ENCODE data around the gene NPVF.

Gene NPVF

DNA sequence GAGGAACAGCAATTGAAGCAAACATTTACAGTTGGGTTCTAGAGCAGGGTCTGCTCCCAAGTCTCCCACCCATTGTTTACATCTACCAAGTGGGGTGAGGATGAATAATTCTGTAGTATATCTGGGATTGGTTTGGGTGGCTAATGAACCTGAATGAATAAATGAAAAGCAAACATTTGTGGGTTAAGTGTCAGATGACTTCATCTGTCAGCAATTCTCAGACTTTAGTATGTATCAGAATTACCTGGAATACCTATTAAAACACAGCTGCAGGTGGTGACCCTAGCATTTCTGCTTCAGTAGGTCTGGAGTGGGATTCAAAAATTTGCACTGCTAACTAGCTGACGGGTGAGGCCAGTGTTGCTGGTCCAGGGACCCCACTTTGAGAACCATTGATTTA, 18.0 kb upstream of the NPVF start:
- H3K9me3 Mint-ChIP-seq = no peaks in the 10 kb centered on the region
- no peaks in the 10 kb centered on the region for H3K4me1 Mint-ChIP-seq
- CTCF ChIA-PET = interaction anchor here (1.0 to 1.5 kb wide), 2 partner anchors 12 to 29 kb away, joined by 3 read pairs; no protein-coding TSS in a partner anchor
- no peaks in the 10 kb centered on the region for H3K27me3 Mint-ChIP-seq
- H3K4me3 Mint-ChIP-seq = no peak overlapping the region
- H3K36me3 Mint-ChIP-seq = no peaks in the 10 kb centered on the region
- H3K27ac Mint-ChIP-seq = no peak overlapping the region
- DNase-seq = no peak

DNA sequence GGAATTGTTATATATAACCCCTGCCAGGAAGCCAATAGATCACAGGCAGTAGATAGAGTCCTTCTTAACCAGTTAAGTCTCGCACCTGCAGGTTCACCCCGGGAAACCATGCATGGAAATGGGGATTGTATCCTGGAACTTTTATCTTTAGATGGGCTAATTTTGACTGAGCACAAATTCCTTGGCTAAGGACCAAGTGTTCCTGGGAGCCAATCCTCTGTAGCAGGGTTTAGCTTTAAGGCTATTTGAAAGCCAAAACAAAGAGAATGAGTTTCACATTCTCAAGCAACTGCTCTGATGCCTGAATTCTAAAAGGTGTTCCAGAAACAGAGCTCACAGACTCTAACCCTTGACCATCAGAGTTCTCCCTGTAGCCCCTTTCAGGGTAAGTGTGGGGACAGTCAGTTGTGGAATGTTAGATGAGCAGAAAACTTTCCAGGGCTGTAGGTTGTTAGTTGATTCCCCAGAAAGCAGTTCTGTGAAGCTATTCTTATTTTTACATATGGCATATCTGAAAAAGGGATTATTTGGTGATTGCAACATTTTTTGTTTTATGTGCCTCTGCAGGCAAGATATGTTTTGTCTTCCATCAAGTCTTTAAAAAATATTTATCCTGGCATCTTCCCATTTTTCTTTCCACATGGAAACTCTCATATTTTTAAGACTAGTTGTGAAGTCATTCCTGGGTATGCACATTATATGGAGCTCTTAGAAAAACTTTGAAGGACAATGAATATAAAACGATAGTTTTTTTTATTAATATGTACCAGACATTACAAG, 16.2 kb upstream of the NPVF start:
- Mint-ChIP-seq H3K27ac (no peak overlapping the region), H3K36me3 (no peaks in the 10 kb centered on the region), H3K27me3 (peaks cover under 1% of the 10 kb centered on the region), H3K4me1 (no peaks in the 10 kb centered on the region), H3K4me3 (no peak overlapping the region), H3K9me3 (no peaks in the 10 kb centered on the region)
- CTCF ChIA-PET = no interaction called here
- no peak for DNase-seq

DNA sequence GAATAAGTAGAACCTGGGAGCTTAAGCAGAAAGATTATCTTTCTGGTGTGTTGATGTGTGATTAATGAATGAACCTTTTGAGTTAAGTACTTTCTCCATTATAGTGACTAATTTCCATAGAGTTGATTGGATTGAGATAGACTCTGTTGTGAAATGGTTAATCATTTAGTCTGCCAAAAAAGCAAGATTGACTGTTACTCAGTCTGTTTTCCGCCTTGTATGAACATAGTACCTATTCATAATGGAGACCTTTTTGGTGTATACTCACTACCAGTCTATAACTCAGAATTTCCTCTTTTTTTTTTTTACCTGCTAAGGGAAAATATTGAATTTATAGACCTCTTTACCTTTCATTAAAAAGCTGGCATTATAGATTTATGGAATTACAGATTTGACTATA, 14.4 kb upstream of the NPVF start:
- Mint-ChIP-seq H3K4me1 (no peaks in the 10 kb centered on the region), H3K36me3 (no peaks in the 10 kb centered on the region), H3K27ac (no peak overlapping the region), H3K4me3 (no peak overlapping the region), H3K9me3 (no peaks in the 10 kb centered on the region), H3K27me3 (peaks cover 4% of the 10 kb centered on the region)
- CTCF ChIA-PET = no interaction called here
- DNase-seq = no peak

DNA sequence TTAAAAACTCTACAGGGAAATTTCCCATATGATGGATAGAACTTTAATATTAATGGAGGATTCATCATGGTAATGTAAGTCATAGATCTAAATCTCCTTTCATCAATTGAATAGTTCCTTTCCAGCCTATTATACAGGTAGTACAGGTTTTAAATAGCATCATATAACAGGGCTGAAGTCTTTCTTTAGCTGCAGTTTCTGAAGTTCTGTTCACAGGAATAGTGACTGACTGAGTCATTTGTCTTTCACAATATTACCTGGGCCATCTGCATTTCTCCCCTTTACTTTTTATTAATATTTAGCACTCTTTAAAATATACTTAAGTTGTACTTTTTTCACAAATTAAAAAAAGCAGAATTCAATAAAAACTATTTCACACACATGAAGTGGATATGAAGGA, 12.6 kb upstream of the NPVF start:
- Mint-ChIP-seq H3K9me3 (no peaks in the 10 kb centered on the region), H3K4me3 (no peak overlapping the region), H3K27ac (no peak overlapping the region), H3K36me3 (no peaks in the 10 kb centered on the region), H3K27me3 (peaks cover 8% of the 10 kb centered on the region), H3K4me1 (no peaks in the 10 kb centered on the region)
- DNase-seq = no peak
- CTCF ChIA-PET = no interaction called here

DNA sequence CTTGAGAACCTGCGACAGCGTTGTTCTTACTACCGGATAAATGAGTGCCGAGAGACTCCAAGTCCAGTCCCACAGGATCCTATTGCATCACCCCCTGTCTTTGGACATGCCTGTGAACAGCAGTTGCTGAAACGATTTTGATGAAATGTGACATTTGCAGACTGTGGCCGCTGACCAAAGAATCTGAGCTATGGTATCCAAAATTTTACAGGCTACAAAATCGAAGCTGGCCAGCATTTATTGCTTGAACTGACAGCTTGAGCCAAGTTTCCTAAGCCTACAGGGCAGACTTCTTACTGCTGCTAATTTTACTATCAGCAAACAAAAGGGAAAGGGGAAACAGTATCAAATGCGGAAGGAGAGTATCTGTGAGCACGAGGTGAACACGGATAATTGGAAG, 12.1 kb upstream of the NPVF start:
- Mint-ChIP-seq H3K36me3 (no peaks in the 10 kb centered on the region), H3K27me3 (peaks cover 10% of the 10 kb centered on the region), H3K4me1 (no peaks in the 10 kb centered on the region), H3K9me3 (no peaks in the 10 kb centered on the region), H3K4me3 (no peak overlapping the region), H3K27ac (no peak overlapping the region)
- CTCF ChIA-PET = interaction anchor here (0.5 kb wide), 1 partner anchor 85 kb away, joined by 3 read pairs; no protein-coding TSS in a partner anchor
- no peak for DNase-seq

DNA sequence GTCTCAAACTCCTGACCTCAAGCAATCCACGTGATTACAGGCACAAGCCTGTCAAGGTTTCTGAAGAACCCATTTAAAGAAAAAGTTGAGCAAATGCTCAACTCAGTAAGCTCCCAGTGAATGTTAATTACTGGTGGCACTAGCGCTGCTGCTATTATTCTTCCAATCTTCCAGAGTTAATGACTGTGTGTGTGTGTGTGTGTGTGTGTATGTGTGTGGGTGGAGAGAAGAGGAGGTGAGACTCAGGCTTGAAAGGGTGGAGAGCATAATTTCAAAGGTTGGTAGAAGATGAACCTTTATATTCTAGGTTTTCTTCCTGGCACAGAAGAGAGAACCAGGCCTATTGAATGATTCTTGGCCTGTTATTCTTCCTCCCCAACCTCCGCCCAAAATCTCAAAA, 11.6 kb upstream of the NPVF start:
- CTCF ChIA-PET = interaction anchor here (0.5 kb wide), 1 partner anchor 84 kb away, joined by 3 read pairs; no protein-coding TSS in a partner anchor
- H3K4me1 Mint-ChIP-seq = no peaks in the 10 kb centered on the region
- H3K9me3 Mint-ChIP-seq = no peaks in the 10 kb centered on the region
- no peak overlapping the region for H3K4me3 Mint-ChIP-seq
- no peak overlapping the region for H3K27ac Mint-ChIP-seq
- no peaks in the 10 kb centered on the region for H3K36me3 Mint-ChIP-seq
- H3K27me3 Mint-ChIP-seq = peaks cover 13% of the 10 kb centered on the region
- DNase-seq = no peak

DNA sequence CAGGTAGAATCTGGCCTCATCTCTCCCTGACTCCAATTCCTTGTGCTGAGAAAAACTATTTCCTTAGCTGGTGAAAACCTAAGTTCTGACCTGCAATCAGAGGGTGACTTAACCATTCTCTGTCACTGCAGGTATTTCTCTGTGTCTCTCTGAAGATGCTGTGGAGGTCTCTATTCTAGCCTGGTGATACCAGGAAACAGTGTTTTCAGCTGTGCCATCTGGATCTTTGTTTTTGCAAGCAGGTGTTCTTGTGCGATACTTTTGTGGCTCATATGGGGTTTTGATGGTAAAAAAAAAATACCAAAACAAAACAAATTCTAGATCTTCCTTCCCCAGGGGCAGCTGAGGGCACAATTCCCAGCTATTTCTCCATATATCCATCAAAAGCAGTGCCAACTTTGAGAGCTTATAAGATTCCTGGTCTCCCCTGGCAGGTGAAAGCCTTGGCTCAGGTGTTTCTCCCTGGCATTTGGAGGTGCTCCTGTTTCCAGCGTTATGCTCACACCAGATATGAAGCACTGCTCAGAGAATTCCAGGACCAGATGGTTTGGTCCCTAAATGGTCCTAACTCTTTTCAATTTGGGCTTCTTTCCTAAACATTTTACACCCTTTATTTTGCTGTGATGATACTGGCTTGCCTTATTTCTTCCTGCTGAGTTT, 9.9 kb upstream of the NPVF start:
- no peaks in the 10 kb centered on the region for H3K4me1 Mint-ChIP-seq
- H3K27ac Mint-ChIP-seq = no peak overlapping the region
- peaks cover 13% of the 10 kb centered on the region for H3K27me3 Mint-ChIP-seq
- no peaks in the 10 kb centered on the region for H3K36me3 Mint-ChIP-seq
- no peak for DNase-seq
- CTCF ChIA-PET = interaction anchor here (1.4 kb wide), 1 partner anchor 21 kb away, joined by 4 read pairs; no protein-coding TSS in a partner anchor
- no peaks in the 10 kb centered on the region for H3K9me3 Mint-ChIP-seq
- no peak overlapping the region for H3K4me3 Mint-ChIP-seq

DNA sequence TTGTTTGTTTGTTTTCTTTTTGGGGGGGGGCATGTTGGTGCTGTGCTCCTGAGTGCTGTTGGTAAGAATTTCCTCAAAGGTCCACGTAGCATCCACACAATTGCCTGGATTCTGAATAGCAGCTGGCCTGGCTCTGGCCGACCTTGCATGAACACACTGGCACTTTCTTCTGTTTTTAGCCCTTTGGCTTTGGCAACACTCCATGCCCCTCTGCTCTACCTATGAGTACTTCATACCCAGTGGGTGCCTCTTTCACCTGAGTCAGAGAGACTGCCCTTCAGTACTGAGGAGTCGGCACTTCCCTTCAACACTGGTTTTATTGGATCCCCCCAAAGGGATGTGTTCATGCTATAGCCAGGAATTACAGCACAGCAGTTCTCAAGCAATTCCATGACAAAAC, 7.2 kb upstream of the NPVF start:
- no peak for DNase-seq
- no peaks in the 10 kb centered on the region for H3K36me3 Mint-ChIP-seq
- CTCF ChIA-PET = no interaction called here
- H3K9me3 Mint-ChIP-seq = no peaks in the 10 kb centered on the region
- H3K4me1 Mint-ChIP-seq = no peaks in the 10 kb centered on the region
- no peak overlapping the region for H3K27ac Mint-ChIP-seq
- H3K27me3 Mint-ChIP-seq = peaks cover 17% of the 10 kb centered on the region
- no peak overlapping the region for H3K4me3 Mint-ChIP-seq

DNA sequence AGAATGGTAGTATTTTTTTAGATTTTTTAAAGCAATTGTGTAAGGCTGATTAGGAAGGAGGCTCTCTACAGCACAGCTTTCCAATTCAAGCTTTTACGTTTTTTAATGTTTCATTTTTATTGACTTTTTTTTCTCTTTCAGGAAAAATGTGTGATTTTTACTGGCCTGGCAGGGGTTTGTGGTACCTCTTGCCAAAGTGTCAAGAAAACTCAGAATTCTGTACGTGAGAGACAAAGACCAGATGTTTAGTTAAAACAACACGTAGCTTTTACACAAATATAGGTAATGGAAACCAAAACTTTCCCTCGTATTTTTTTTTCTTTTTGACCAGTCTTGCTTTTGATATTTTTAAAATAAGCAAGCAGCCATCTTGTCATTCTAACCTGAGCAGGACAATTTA, 6.0 kb upstream of the NPVF start:
- Mint-ChIP-seq H3K36me3 (no peaks in the 10 kb centered on the region), H3K27me3 (peaks cover 20% of the 10 kb centered on the region), H3K4me3 (no peak overlapping the region), H3K4me1 (no peaks in the 10 kb centered on the region), H3K27ac (no peak overlapping the region), H3K9me3 (no peaks in the 10 kb centered on the region)
- CTCF ChIA-PET = no interaction called here
- DNase-seq = no peak

DNA sequence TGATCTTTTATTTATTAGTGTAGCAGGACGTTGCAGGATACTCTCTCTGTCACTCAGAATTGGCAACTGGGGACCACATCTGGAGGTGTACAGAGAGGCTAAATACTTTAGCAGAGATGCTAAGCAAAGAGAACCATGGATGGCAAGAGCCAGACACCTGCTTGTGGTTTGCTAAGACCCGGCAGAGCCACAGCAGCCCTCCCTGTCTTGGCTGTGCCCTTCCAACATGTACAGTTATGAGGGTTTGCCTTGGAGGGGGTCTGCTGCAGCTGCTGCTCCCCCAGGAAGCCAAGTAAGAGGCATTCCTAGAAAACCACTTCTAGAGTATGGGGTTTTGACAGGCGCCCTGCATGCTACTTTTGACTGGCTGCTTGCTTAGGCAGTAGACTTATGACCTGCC, 5.1 kb downstream of the NPVF start:
- H3K4me3 Mint-ChIP-seq = no peak overlapping the region
- H3K9me3 Mint-ChIP-seq = no peaks in the 10 kb centered on the region
- H3K36me3 Mint-ChIP-seq = no peaks in the 10 kb centered on the region
- no peak for DNase-seq
- H3K27me3 Mint-ChIP-seq = peaks cover 47% of the 10 kb centered on the region
- H3K4me1 Mint-ChIP-seq = no peaks in the 10 kb centered on the region
- H3K27ac Mint-ChIP-seq = no peak overlapping the region
- CTCF ChIA-PET = no interaction called here

DNA sequence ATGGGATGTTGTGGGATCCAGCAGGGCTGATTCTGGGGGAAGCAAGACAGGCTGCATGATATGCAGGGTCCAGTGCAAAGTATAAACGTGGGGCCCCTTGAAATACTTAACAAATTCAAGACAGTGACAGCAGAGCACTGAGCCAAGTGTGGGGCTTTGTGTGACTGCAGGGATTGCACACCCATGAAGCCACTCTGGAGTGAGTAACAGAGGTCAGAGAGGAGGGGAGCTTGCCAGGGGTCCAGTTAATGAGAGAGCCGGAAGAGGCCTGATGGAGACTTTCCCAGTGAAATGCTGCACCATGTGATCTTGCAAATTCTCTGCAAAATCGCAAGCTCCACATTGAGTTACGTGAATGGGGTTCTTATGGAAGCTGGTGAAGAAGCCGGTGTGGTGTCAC, 5.6 kb downstream of the NPVF start:
- Mint-ChIP-seq H3K4me3 (no peak overlapping the region), H3K4me1 (no peaks in the 10 kb centered on the region), H3K27me3 (peaks cover 47% of the 10 kb centered on the region), H3K9me3 (no peaks in the 10 kb centered on the region), H3K36me3 (no peaks in the 10 kb centered on the region), H3K27ac (no peak overlapping the region)
- DNase-seq = no peak
- CTCF ChIA-PET = no interaction called here

DNA sequence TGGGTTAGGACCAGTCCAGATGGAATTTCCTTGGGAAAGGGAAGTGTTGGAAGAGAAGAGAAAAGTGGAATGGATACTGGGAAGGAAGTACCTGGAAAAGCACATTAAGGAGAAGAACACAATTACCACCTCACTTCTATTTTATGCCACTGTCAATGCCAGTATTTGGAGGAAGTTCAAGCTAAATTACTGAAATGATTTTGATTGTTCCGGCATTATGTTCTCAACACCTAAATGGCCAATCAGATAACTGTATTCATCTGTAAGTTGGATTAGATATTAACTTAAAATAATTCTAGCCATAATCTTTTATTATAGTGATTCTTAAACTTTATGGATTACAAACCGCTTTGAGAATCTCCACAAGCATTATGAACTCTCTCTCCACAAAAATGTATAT, 7.3 kb downstream of the NPVF start:
- Mint-ChIP-seq H3K27me3 (peaks cover 42% of the 10 kb centered on the region), H3K27ac (no peak overlapping the region), H3K4me3 (no peak overlapping the region), H3K9me3 (no peaks in the 10 kb centered on the region), H3K36me3 (no peaks in the 10 kb centered on the region), H3K4me1 (no peaks in the 10 kb centered on the region)
- DNase-seq = no peak
- CTCF ChIA-PET = no interaction called here

DNA sequence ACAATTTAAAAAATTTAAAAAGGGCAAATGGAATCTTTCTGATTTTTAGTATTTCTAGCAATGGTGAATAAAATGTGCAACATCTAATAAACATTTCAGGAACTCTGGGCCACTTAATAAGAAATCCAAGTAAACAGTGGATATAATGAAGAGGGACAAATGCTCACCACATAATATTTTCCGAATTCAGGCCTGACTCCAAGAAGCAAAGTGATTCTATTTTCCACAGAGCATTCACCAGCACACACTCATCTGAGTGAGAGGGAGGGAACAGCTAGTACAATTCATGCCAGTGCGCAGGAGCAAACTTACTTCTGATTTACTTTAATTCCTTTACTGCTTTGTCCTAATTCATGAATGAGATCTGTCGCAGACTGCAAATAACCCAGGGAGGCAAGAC, 10.1 kb downstream of the NPVF start:
- Mint-ChIP-seq H3K4me3 (no peak overlapping the region), H3K36me3 (no peaks in the 10 kb centered on the region), H3K4me1 (no peaks in the 10 kb centered on the region), H3K27ac (no peak overlapping the region), H3K27me3 (peaks cover 36% of the 10 kb centered on the region), H3K9me3 (no peaks in the 10 kb centered on the region)
- CTCF ChIA-PET = interaction anchor here (0.8 kb wide), 1 partner anchor 25 kb away, joined by 3 read pairs; no protein-coding TSS in a partner anchor
- DNase-seq = no peak

DNA sequence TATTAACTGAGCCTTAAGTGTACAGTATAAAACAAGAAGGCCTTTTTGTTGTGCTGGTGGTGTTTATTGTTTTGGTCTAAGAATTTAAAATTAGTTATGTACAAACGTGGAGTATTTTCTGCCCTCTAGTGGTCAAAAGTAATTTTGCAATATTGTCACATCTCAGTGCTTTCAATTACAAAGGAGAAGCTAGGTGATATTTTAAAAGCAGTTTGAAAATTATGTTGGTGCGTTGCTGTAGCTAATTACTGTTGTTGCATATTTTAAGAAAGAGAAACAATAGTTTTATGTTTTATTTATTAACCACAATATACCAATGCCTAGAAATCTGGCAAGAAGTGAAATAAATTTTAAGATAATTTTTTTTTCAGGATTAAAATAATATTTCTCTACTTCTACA, 11.4 kb downstream of the NPVF start:
- CTCF ChIA-PET = interaction anchor here (0.6 to 1.3 kb wide), 12 partner anchors 8 to 349 kb away, joined by 3 to 5 read pairs (median 3); no protein-coding TSS in a partner anchor
- Mint-ChIP-seq H3K27ac (no peak overlapping the region), H3K27me3 (peaks cover 22% of the 10 kb centered on the region), H3K4me1 (no peaks in the 10 kb centered on the region), H3K4me3 (no peak overlapping the region), H3K9me3 (no peaks in the 10 kb centered on the region), H3K36me3 (no peaks in the 10 kb centered on the region)
- DNase-seq = no peak
